NCI-H2171 (cell line): ENCODE data around the gene HOXA2.

Experiments
- DNase-seq: peaks from one replicate; lab custom pipeline; 2025; lab: John Stamatoyannopoulos, UW

HOXA2 gene

GRCh38 chr7:27078616-27079233 is 23.8 kb downstream of the HOXA2 start:
- no peak for DNase-seq

- no peak for DNase-seq
Observed at GRCh38 chr7:27073076-27073475, 29.4 kb downstream of the HOXA2 start.

DNA sequence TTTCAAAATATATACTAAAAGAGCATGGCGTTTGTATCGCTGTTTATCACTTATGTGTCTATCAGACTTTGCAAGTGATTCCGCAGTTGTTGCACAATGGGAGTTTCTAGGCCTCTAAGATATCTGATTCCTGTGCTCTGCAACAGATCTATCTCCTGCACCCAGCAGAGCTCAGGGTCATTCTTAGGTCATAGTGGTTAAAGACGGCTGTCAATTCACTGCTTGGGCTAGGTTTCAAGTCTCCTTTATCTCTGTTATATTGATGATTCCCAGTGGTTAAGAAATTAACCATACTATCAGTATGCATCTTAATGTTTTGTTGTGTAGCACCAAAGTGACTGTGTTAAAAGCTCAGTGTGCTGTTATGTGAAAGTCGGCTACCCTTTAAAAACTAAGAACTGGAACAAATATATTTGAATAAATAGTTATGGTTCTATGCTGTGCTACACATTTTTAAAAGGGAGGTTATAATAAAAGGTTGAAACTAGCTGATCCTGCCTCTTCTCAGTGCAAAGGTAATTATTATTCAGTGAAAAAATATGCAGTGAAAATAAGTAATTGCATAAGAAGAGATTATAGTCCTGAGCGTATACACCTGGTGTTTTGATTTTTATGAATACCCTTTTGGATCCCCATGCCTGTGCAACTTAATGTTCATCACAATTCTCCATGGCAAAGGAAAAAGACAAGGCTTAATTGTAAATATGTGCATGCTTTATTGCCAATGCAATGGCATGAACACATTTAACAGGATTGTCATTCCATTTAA is 30.7 kb downstream of the HOXA2 start:
- no peak for DNase-seq

DNA sequence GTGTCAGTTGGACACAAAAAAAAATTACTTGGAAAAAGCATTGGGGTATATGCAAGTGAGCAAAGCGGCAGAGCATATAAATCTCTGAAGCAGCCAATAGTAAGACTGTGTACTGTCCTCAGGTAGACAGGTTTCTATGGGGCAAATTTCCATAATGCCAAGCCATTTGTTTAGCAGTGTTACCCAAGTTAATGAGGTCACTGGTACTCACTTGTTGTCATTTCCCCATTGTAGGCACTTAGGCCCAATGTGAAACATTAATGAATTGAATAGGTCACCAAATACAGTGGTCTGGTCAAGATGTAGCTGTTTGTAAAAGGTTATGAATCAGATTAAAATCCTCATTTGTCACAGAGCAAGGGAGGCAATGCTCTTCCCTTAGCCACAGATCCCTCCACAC is 34.2 kb downstream of the HOXA2 start:
- no peak for DNase-seq

DNA sequence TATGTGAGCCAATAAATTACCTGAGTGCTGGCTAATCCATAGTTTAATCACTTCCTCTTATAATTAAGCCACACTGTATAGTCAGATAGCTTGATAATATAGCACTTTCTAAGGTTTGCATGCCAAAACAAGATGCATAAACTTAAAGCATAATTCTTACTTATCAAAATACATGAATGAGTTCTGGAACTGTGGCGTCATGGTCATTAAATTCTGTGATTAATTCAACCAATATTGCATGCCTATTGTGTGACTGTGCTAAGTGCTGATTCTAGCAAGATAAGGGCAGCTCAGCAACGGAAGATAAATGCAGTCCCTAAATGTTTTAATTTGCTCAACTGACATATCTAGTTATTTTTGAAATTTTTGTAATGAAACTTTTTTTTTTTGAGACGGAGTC is 36.3 kb downstream of the HOXA2 start:
- no peak for DNase-seq

GRCh38 chr7:27065709-27066108 is 36.8 kb downstream of the HOXA2 start:
- no peak for DNase-seq

- DNase-seq, result no peak
Observed at GRCh38 chr7:27064661-27065060, 37.8 kb downstream of the HOXA2 start.

- no peak for DNase-seq
Observed at GRCh38 chr7:27064159-27064558, 38.3 kb downstream of the HOXA2 start.

GRCh38 chr7:27062946-27063345 is 39.5 kb downstream of the HOXA2 start:
- no peak for DNase-seq

- no peak for DNase-seq
Observed at GRCh38 chr7:27053153-27053552, 49.3 kb downstream of the HOXA2 start.

DNA sequence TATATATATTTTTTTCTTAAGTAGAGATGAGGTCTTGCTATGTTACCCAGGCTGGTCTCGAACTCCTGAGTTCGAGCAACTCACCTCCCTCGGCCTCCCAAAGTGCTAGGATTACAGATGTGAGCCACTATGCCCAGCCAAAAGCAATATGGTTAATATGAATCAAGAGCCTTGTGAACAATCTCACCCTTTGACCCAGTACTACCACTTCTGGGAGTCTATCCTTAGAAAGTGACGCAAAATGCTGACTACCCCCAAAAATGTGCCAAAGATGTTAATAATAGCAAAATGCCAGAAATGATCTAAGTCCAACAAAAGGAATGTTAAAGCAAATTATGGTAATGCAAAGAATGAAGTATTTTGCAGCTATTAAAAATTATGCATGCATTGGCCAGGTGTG is 51.0 kb downstream of the HOXA2 start:
- no peak for DNase-seq
